SK-N-MC (cell line): ENCODE data around the gene CNPY2.

ENCODE experiments used
- EZH2 ChIP-seq: fragments of 200-600 bp; sonication (generic); IDR thresholded peaks from one replicate; pipeline ENCODE4 v1.6.1; 2017; ENCODE audit warnings: antibody characterized with exemption
- POLR2AphosphoS5 ChIP-seq: IDR thresholded peaks from 2 replicates; pipeline ENCODE4 v1.6.1; 2012; ENCODE audit warnings: mild to moderate bottlenecking, low read depth, low read length, borderline replicate concordance

GRCh38 chr12:56311003-56311402 is 4.8 kb downstream of the CNPY2 start:
- TF ChIP-seq EZH2 = no peak
- TF ChIP-seq POLR2AphosphoS5 = no peak
